ENCODE data around the gene ATCAY. TPM values are rescaled to one million over a fixed set of nuclear protein-coding genes. Genes with fewer than 3 reads are reported as not detected.

The ATCAY gene
- total and polyA plus RNA-seq, 2 experiments from 2014 or later, result not detected

DNA sequence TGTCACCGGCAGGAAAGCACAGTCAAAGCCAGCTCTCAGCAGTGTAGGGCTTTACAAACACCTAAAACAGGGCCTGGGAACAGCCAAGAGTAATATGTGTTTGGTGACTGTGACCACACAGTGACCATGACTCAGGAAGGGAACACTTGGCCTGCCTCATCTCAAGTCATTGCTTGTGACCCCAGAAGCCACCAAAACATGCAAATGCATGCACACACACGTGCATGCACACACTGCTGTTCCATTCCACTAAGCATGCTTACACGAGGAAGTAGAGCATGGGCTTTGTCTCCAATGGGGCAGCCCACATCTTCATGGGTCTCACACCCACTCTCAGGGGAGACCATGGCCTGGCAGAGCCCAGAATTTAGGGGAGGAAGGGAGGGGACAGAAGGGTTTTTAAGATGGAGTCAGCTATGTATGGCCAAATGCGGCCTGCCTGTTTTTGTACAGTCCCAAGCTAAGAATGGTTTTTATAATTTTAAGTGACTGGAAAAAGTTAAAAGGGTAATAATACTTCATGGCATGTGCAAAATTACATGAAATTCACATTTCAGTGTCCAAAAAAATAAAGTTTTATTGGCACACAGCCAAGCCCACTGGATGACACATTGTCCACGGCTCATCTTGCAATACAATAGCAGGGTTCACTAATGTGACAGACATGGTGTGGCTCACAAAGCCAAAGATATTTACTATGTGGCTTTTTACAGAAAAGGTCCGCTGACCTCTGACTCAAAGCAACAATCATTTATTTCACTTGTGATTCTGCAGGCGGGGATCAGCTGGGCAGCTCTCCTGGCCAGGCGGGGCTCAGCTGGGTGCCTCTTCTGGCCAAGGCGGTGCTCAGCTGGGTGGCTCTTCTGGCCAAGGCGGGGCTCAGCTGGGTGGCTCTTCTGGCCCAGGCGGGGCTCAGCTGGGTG is 29.0 kb upstream of the ATCAY start:
- Histone ChIP-seq H3K4me3 (no peak overlapping the region), H3K4me1 (ENCODE audit: insufficient read depth) (no peaks in the 10 kb centered on the region), H3K27ac (no peak overlapping the region), H2AFZ (no peak overlapping the region), H3K9me3 (ENCODE audit: low read depth) (no peaks in the 10 kb centered on the region), H3K36me3 (ENCODE audit: low read depth) (no peaks in the 10 kb centered on the region), H3K9me2 (ENCODE audit: insufficient read depth) (no peaks in the 10 kb centered on the region), H3K9ac (no peak overlapping the region), H4K20me1 (ENCODE audit: insufficient read depth) (no peaks in the 10 kb centered on the region), H3K27me3 (replicated peaks; ENCODE audit: insufficient read depth) (peaks cover 13% of the 10 kb centered on the region; the same call in 1 of the 2 replicates), H3K4me2 (ENCODE audit: unreplicated experiment) (no peak overlapping the region), H3K79me2 (ENCODE audit: insufficient read depth) (no peaks in the 10 kb centered on the region), H3F3A (ENCODE audit: insufficient read depth) (no peaks in the 10 kb centered on the region)
- 74 to 76% methylated on average over 10 to 11 of the region's 11 CpGs for WGBS, 2 experiments (ENCODE audit: low coverage in 1 of 2, low lambda C conversion rate in 2 of 2, missing lambda C conversion rate in 2 of 2)
- peak; percentile 8 for DNase-seq
- TF ChIP-seq EZH2phosphoT487 (IDR thresholded peaks at IDR 0.05; ENCODE audit: insufficient read depth, low read depth) (no peak), EZH2 (IDR thresholded peaks at IDR 0.05; ENCODE audit: insufficient read depth, poor library complexity, severe bottlenecking) (no peak)
- in situ Hi-C loops (cut with MboI), result no loop called here

DNA sequence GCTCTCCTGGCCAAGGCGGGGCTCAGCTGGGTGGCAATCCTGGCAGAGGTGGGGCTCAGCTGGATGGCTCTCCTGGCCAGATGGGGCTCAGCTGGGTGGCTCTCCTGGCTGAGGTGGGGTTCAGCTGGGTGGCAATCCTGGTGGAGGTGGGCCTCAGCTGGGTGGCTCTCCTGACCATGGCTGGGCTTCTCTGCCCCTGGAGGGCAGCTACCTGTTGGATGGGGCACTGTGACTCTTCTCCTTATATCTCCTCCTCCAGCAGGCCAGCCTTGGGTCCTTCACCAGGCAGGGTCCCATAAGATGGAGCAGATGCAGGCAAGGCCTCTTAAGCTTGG is 28.3 kb upstream of the ATCAY start:
- H3K27me3 ChIP-seq (replicated peaks; ENCODE audit: insufficient read depth), result 0 out of 2 replicates have a peak, but pooled peaks cover 7% of the 10 kb centered on the region
- WGBS, 2 experiments (ENCODE audit: low coverage in 1 of 2, low lambda C conversion rate in 2 of 2, missing lambda C conversion rate in 2 of 2), result 89% methylated on average over 1 of the region's 1 CpG; no CpG with 5 or more reads in 1 of the 2 experiments
- H4K20me1 ChIP-seq (ENCODE audit: insufficient read depth), result no peaks in the 10 kb centered on the region
- TF ChIP-seq EZH2 (IDR thresholded peaks at IDR 0.05; ENCODE audit: insufficient read depth, poor library complexity, severe bottlenecking) (no peak), EZH2phosphoT487 (IDR thresholded peaks at IDR 0.05; ENCODE audit: insufficient read depth, low read depth) (no peak)
- no peaks in the 10 kb centered on the region for H3K79me2 ChIP-seq (ENCODE audit: insufficient read depth)
- no peak overlapping the region for H2AFZ ChIP-seq
- no peaks in the 10 kb centered on the region for H3K9me2 ChIP-seq (ENCODE audit: insufficient read depth)
- in situ Hi-C loops (cut with MboI), result no loop called here
- no peaks in the 10 kb centered on the region for H3K36me3 ChIP-seq (ENCODE audit: low read depth)
- H3K9me3 ChIP-seq (ENCODE audit: low read depth), result no peaks in the 10 kb centered on the region
- H3K4me2 ChIP-seq (ENCODE audit: unreplicated experiment), result no peak overlapping the region
- no peaks in the 10 kb centered on the region for H3F3A ChIP-seq (ENCODE audit: insufficient read depth)
- no peak overlapping the region for H3K4me3 ChIP-seq
- no peak for DNase-seq
- H3K4me1 ChIP-seq (ENCODE audit: insufficient read depth), result no peaks in the 10 kb centered on the region
- no peak overlapping the region for H3K27ac ChIP-seq
- H3K9ac ChIP-seq, result no peak overlapping the region

DNA sequence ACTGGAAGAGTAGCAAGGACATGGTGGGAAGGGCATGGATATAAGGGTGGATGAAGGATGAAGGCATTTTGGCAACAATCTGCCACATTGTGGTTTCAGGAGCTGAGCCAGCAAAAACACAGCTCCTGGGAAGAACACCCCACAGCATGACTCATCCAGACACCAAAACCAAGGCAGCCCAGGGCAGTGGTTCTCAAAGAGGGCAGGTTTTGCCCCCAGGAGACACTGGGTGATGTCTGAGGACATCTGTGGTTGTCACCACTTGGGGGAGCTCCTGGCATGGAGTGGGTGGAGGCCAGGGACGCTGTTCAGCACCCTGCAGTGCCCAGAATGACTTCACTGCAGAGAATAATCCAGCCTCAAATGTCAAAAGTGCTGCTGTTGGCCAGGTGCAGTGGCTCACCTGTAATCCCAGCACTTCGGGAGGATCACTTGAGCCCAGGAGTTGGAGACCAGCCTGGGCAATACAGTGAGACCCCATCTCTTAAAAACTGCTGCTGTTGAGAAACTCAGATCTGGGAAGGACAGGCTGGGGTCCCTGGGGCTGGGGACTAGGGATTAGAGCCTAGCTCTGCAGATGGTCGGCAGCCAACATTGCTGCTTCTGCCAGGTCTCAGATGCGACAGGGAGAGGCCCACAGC is 27.8 kb upstream of the ATCAY start:
- no peak for TF ChIP-seq EZH2 (IDR thresholded peaks at IDR 0.05; ENCODE audit: insufficient read depth, poor library complexity, severe bottlenecking)
- TF ChIP-seq EZH2phosphoT487 (IDR thresholded peaks at IDR 0.05; ENCODE audit: insufficient read depth, low read depth), result no peak
- 52 to 80% methylated on average over 3 to 4 of the region's 4 CpGs for WGBS, 2 experiments (ENCODE audit: low coverage in 1 of 2, low lambda C conversion rate in 2 of 2, missing lambda C conversion rate in 2 of 2)
- H3K27ac ChIP-seq, result no peak overlapping the region
- 0 out of 2 replicates have a peak, but pooled peaks cover 2% of the 10 kb centered on the region for H3K27me3 ChIP-seq (replicated peaks; ENCODE audit: insufficient read depth)
- in situ Hi-C loops (cut with MboI), result no loop called here
- H3K9me2 ChIP-seq (ENCODE audit: insufficient read depth), result no peaks in the 10 kb centered on the region
- H3F3A ChIP-seq (ENCODE audit: insufficient read depth), result no peaks in the 10 kb centered on the region
- H3K4me2 ChIP-seq (ENCODE audit: unreplicated experiment), result no peak overlapping the region
- H3K4me3 ChIP-seq, result no peak overlapping the region
- DNase-seq, result peak; percentile 58
- no peaks in the 10 kb centered on the region for H3K36me3 ChIP-seq (ENCODE audit: low read depth)
- H3K4me1 ChIP-seq (ENCODE audit: insufficient read depth), result no peaks in the 10 kb centered on the region
- no peaks in the 10 kb centered on the region for H4K20me1 ChIP-seq (ENCODE audit: insufficient read depth)
- no peaks in the 10 kb centered on the region for H3K9me3 ChIP-seq (ENCODE audit: low read depth)
- H3K79me2 ChIP-seq (ENCODE audit: insufficient read depth), result no peaks in the 10 kb centered on the region
- no peak overlapping the region for H3K9ac ChIP-seq
- H2AFZ ChIP-seq, result no peak overlapping the region

DNA sequence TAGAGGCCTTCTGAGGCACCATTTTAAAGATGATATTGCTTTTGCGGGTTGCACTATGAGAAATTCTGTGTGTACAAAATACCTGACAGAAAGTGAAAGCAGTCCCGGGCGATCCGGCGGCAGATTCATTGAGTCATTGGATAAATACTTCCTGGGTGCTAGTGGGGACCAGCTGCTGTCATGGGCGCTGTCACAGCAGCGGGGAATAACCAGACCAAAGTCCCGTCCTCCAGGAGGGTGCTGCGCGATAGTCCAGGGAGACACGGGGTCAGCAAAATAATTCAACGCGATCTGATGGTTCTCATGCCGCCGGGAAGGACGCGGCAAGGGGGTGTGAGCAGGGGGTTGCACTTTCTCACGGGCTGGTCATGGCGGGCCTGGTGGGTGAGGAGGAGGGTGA is 25.2 kb upstream of the ATCAY start:
- Histone ChIP-seq H3K79me2 (ENCODE audit: insufficient read depth) (no peaks in the 10 kb centered on the region), H2AFZ (no peak overlapping the region), H3K27ac (no peak overlapping the region), H3F3A (ENCODE audit: insufficient read depth) (no peaks in the 10 kb centered on the region), H3K4me1 (ENCODE audit: insufficient read depth) (no peaks in the 10 kb centered on the region), H3K9me2 (ENCODE audit: insufficient read depth) (no peaks in the 10 kb centered on the region), H4K20me1 (ENCODE audit: insufficient read depth) (no peaks in the 10 kb centered on the region), H3K9ac (no peak overlapping the region), H3K9me3 (ENCODE audit: low read depth) (no peaks in the 10 kb centered on the region), H3K4me3 (no peak overlapping the region), H3K4me2 (ENCODE audit: unreplicated experiment) (no peak overlapping the region), H3K36me3 (ENCODE audit: low read depth) (no peaks in the 10 kb centered on the region), H3K27me3 (replicated peaks; ENCODE audit: insufficient read depth) (peaks cover 10% of the 10 kb centered on the region; the same call in 1 of the 2 replicates)
- in situ Hi-C loops (cut with MboI), result no loop called here
- WGBS, 2 experiments (ENCODE audit: low coverage in 1 of 2, low lambda C conversion rate in 2 of 2, missing lambda C conversion rate in 2 of 2), result 70 to 77% methylated on average over 19 of the region's 19 CpGs
- DNase-seq, result no peak
- TF ChIP-seq EZH2phosphoT487 (IDR thresholded peaks at IDR 0.05; ENCODE audit: insufficient read depth, low read depth) (no peak), EZH2 (IDR thresholded peaks at IDR 0.05; ENCODE audit: insufficient read depth, poor library complexity, severe bottlenecking) (no peak)

Data from GM23248 (cell line).